ENCODE results near the gene USP2. TPM values are rescaled to one million over a fixed set of nuclear protein-coding genes. Genes with fewer than 3 reads are reported as not detected.
A peak's percentile ranks its signal among the peaks of the same experiment; 100 is the strongest.

The USP2 gene
- total and polyA plus RNA-seq, 2 of the 4 experiments (the other 2 are of a cell fraction), result 0.18 to 0.79 TPM

- ChIA-PET POLR2A (ENCODE audit: unreplicated experiment) (interaction anchor here (0.6 kb wide), 1 partner anchor 244 kb away, joined by 3 read pairs; no protein-coding TSS in a partner anchor), CTCF (interaction anchor here (0.7 to 1.7 kb wide), 5 partner anchors 8 to 111 kb away, joined by 3 to 11 read pairs (median 3); partner anchors contain the start of gene C1QTNF5)
- Histone ChIP-seq H2BK120ac (ENCODE audit: low read depth, low read length) (peak overlapping the region; percentile 8; the same call in 1 of the 2 replicates), H3K4me2 (ENCODE audit: low read depth, low read length) (peak overlapping the region; percentile 20), H3K9me3 (ENCODE audit: control insufficient read depth, insufficient read depth, low read length) (no peaks in the 10 kb centered on the region), H3K27ac (ENCODE audit: insufficient read depth, low read length) (no peak overlapping the region), H2BK15ac (ENCODE audit: low read depth, low read length) (peak overlapping the region; percentile 80; the same call in 1 of the 3 replicates), H3K27me3 (ENCODE audit: control insufficient read depth, insufficient read depth, low read length) (no peaks in the 10 kb centered on the region), H4K20me1 (ENCODE audit: insufficient read depth, low read length) (peaks cover 12% of the 10 kb centered on the region), H3K18ac (ENCODE audit: low read depth, low read length) (no peak overlapping the region), H3K9ac (ENCODE audit: low read depth, low read length) (no peak overlapping the region), H2AK5ac (ENCODE audit: low read depth, low read length) (peak overlapping the region; percentile 51; the same call in 1 of the 2 replicates), H2AFZ (replicated peaks; ENCODE audit: low read length, poor library complexity) (peak overlapping the region; percentile 87), H3K14ac (replicated peaks; ENCODE audit: low read depth, low read length) (peak overlapping the region; percentile 68), H3K36me3 (ENCODE audit: control insufficient read depth, insufficient read depth, low read length) (no peaks in the 10 kb centered on the region), H2BK5ac (ENCODE audit: low read depth, low read length, poor library complexity, severe bottlenecking) (no peak overlapping the region), H3K4me3 (ENCODE audit: insufficient read depth, low read depth, low read length) (peak overlapping the region; percentile 38), H4K91ac (ENCODE audit: insufficient read depth, low read depth, low read length) (peak overlapping the region; percentile 12; the same call in 1 of the 2 replicates), H3K23ac (ENCODE audit: low read depth, low read length) (no peak overlapping the region), H4K5ac (ENCODE audit: low read depth, low read length) (no peak overlapping the region), H3K4me1 (ENCODE audit: control insufficient read depth, insufficient read depth, low read length) (peaks cover 34% of the 10 kb centered on the region), H3K4ac (ENCODE audit: low read depth, low read length) (peak overlapping the region; percentile 40), H4K8ac (ENCODE audit: low read depth in 2 of 2, low read length in 2 of 2) (peak overlapping the region in 1 of 2 experiments; percentile 74; a peak in 1 of 4 replicates), H2AK9ac (replicated peaks; ENCODE audit: low read depth, low read length, poor library complexity) (peak overlapping the region; percentile 86), H3K9me1 (ENCODE audit: insufficient read depth, low read length) (peaks cover 37% of the 10 kb centered on the region), H3K56ac (ENCODE audit: extremely low read depth, insufficient read depth, low read length) (no peak overlapping the region), H3K79me1 (ENCODE audit: low read depth in 1 of 2, low read length in 2 of 2) (peaks cover 0 to 9% of the 10 kb centered on the region in 2 experiments; a peak in 1 of 4 replicates), H2BK20ac (ENCODE audit: low read depth, low read length) (0 out of 2 replicates have a peak overlapping the region, but pooled peaks have one; percentile 29)
- dilution Hi-C loops (cut with HindIII; ENCODE audit: low sequenced_read_pairs, unreplicated experiment) (no loop called here), intact Hi-C loops (cut with micrococcal nuclease) (loop anchor here (10.0 kb wide), 1 partner anchor 361 kb away; the partner anchor contains the start of gene NECTIN1), in situ Hi-C loops (cut with MboI; ENCODE audit: low sequenced_read_pairs) (loop anchor here (25.0 kb wide), 1 partner anchor 748 kb away; no protein-coding TSS in a partner anchor)
- peak; percentile 76 for ATAC-seq (ENCODE audit: low read depth)
- no TSS peak for BruUV-seq (replicated peaks)
- WGBS, 2 experiments (ENCODE audit: extremely low coverage in 2 of 2, insufficient read length in 1 of 2), result 4% methylated on average over 8 of the region's 88 CpGs; no CpG with 5 or more reads in 1 of the 2 experiments
- DNase-seq, result no peak
- TF ChIP-seq MAZ (IDR thresholded peaks at IDR 0.05; ENCODE audit: borderline replicate concordance, low read depth, low read length) (peak; percentile 53; the same call in 1 of the 2 replicates), RCOR1 (IDR thresholded peaks at IDR 0.05; ENCODE audit: insufficient replicate concordance, low read length) (no peak)
These were observed 17.5 kb downstream of the USP2 start for GRCh38 chr11:119363851-119364590.

Measured in IMR-90 (cell line).